NB4 (cell line): ENCODE measurements around the gene YES1.
A peak's percentile ranks its signal among the peaks of the same experiment; 100 is the strongest.

Experiments
- DNase-seq: peaks from one replicate; pipeline ENCODE4 v3.0.0; 2010; ENCODE audit warnings: low read depth
- H3K4me3 ChIP-seq: one replicate; pipeline ENCODE4 v1.5.1; 2011; ENCODE audit warnings: mild to moderate bottlenecking, low read depth, low read length, moderate library complexity
- MYC ChIP-seq: IDR thresholded peaks from 2 replicates; pipeline ENCODE4 v1.6.1; 2011; ENCODE audit warnings: low read depth, low read length
- POLR2A ChIP-seq: IDR thresholded peaks from 2 replicates; pipeline ENCODE4 v1.6.1; 2011; ENCODE audit warnings: mild to moderate bottlenecking; ENCODE audit not compliant: insufficient read length; ENCODE audit errors: extremely low read depth
- TF ChIP-seq, protein P1 (sequence below): IDR thresholded peaks from 2 replicates; pipeline ENCODE4 v1.6.1; 2011; ENCODE audit warnings: low read depth, low read length
- TF ChIP-seq, protein P2 (sequence below): IDR thresholded peaks from one replicate; pipeline ENCODE4 v1.5.1; 2012; ENCODE audit warnings: low read depth, low read length

Gene YES1

DNA sequence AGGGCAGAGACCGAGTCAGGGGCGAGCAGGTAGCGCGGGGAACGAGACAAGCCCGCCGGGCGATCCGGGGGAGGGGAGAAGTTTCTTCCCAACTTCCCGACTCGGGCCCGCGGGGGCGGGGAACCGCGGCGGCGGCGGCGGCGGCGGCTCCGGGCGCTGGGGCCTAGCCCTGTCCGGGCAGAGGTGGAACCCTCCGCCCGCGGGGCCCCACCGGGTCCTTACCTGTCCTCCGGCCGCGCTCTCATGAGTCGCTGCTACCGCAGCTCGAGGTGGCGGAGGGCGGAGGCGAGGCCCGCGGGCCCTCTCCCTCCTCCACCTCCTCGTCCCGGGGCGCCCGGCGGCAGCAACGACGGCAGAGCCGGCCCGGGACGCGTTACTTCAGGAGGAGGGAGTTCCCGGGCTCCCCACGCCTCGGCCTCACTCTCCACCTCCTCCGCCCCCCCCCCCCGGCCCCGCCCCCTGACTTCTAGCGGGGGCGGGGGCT is at the start of gene YES1:
Gene YES1 (minus strand): TSS at position 351 of the 484 bp plus-strand sequence. CDS start 55,415 bp downstream, outside the sequence.
- no peak for TF ChIP-seq MYC
- TF ChIP-seq, protein P1, sequence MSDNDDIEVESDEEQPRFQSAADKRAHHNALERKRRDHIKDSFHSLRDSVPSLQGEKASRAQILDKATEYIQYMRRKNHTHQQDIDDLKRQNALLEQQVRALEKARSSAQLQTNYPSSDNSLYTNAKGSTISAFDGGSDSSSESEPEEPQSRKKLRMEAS, result no peak
- TF ChIP-seq POLR2A, result peak; percentile 31
- TF ChIP-seq, protein P2, sequence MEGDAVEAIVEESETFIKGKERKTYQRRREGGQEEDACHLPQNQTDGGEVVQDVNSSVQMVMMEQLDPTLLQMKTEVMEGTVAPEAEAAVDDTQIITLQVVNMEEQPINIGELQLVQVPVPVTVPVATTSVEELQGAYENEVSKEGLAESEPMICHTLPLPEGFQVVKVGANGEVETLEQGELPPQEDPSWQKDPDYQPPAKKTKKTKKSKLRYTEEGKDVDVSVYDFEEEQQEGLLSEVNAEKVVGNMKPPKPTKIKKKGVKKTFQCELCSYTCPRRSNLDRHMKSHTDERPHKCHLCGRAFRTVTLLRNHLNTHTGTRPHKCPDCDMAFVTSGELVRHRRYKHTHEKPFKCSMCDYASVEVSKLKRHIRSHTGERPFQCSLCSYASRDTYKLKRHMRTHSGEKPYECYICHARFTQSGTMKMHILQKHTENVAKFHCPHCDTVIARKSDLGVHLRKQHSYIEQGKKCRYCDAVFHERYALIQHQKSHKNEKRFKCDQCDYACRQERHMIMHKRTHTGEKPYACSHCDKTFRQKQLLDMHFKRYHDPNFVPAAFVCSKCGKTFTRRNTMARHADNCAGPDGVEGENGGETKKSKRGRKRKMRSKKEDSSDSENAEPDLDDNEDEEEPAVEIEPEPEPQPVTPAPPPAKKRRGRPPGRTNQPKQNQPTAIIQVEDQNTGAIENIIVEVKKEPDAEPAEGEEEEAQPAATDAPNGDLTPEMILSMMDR, result no peak
- peak within 1 kb of the TSS; percentile 95 for H3K4me3 ChIP-seq
- DNase-seq, result no peak

DNA sequence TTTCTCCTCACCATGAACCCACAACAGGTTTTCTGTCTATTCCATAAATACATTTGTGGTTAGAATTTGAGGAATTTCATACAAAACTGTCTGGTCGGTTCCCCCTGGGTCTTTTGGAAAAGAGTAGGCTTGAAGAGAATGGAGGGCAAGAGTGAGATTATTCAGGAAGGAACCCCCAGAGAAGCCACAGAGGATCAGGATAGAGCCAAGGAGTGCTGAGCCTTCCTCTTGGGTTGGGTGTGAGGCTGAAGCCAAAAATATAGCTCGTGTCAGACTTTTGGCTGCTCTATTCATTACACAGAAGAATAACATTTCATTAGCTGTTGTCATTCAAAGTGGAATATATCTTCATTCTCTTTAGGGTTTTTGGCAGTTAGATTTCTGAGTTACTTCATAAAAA is 45.9 kb upstream of the YES1 start:
- TF ChIP-seq POLR2A (no peak), MYC (no peak)
- TF ChIP-seq, protein P1, result no peak
- TF ChIP-seq, protein P2, result no peak
- no peak for DNase-seq
- H3K4me3 ChIP-seq, result no peak overlapping the region

DNA sequence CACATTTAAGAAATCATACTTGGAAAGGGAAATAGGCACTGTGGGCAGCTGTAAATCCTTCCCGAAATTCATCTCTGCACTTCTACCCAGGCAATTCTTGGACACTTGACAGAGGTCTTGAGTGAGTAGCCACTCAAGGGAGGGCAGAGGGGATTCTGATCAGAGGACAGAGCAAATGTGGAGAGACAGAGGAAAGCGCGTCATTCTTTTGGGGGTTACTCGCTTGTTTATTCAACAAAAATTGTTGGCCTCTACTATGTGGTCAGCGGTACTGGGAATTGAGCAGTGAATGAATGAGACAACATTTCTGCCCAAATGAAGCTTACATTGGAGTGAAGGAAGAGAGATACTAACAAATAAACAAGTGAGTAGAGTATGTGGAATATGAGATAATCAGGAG is 41.4 kb upstream of the YES1 start:
- H3K4me3 ChIP-seq, result no peak overlapping the region
- TF ChIP-seq, protein P2, result no peak
- TF ChIP-seq MYC (no peak), POLR2A (no peak)
- TF ChIP-seq, protein P1, result no peak
- no peak for DNase-seq

DNA sequence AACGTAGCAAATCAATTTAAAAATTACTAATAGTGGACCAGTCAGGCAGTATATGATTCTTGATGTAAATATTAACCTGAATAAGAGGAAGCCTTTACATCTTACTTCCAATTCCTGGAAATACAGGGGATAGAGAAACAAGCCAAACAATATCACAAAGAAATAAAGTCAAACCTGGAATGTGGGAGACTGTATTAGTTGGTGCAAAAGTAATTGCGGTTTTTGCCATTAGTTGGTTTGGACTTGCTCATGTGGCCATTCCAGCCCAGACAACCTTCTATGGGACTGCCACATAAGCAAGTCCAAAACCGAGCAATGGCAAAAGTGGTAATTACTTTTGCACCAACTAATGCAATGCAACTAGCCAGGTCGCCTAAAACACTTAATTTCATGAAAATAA is 38.9 kb upstream of the YES1 start:
- no peak for DNase-seq
- no peak overlapping the region for H3K4me3 ChIP-seq
- TF ChIP-seq MYC (no peak), POLR2A (no peak)
- TF ChIP-seq, protein P1, result no peak
- TF ChIP-seq, protein P2, result no peak

DNA sequence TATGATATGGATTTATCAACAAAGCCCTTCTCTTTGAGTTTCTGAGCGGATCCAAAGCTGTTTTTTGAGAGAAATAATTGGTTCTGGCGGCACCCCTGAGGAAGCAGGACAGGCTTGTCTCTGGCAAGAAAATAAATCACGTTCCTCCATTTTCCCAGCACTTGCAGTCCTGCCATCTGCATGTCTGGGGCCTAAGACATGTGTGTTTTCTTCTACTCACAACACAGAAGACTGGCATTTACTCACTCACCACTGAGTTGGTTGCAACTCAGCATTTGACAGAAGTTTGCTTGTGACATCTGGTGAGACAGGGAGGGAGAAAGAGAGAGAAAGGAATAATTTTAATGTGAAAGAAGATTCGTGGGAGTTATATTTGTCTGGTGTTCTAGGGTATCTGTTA is 37.0 kb upstream of the YES1 start:
- no peak for DNase-seq
- TF ChIP-seq, protein P2, result no peak
- TF ChIP-seq MYC, result no peak
- no peak for TF ChIP-seq POLR2A
- TF ChIP-seq, protein P1, result no peak
- no peak overlapping the region for H3K4me3 ChIP-seq
